CD4-positive, alpha-beta T cell treated with Interferon gamma for 1 hour (primary cell): ENCODE data around the gene CPED1.
A peak's percentile ranks its signal among the peaks of the same experiment; 100 is the strongest.

Experiments used
- DNase-seq: peaks from one replicate; pipeline ENCODE4 v3.0.0-alpha.2; 2020

The CPED1 gene

GRCh38 chr7:120988591-120989256 lies at the start of gene CPED1:
Gene CPED1, plus strand, starts transcription at chr7:120988711. Its CDS starts 911 bp downstream, at chr7:120989622.
- peak; percentile 35 for DNase-seq

GRCh38 chr7:120939345-120939744 lies 49.2 kb upstream of the CPED1 start:
- DNase-seq: no peak

- no peak for DNase-seq
Measured at GRCh38 chr7:120941064-120941463, 47.4 kb upstream of the CPED1 start.

- no peak for DNase-seq
Measured at GRCh38 chr7:120941856-120942255, 46.7 kb upstream of the CPED1 start.

GRCh38 chr7:120942861-120943260 lies 45.6 kb upstream of the CPED1 start:
- no peak for DNase-seq

GRCh38 chr7:120944826-120945562 lies 43.5 kb upstream of the CPED1 start:
- DNase-seq: no peak

GRCh38 chr7:120947980-120948379 lies 40.5 kb upstream of the CPED1 start:
- DNase-seq: no peak

- no peak for DNase-seq
Measured at GRCh38 chr7:120949393-120949911, 39.1 kb upstream of the CPED1 start.

GRCh38 chr7:120949998-120950538 lies 38.4 kb upstream of the CPED1 start:
- DNase-seq: no peak

- DNase-seq: peak; percentile 98
Measured at GRCh38 chr7:120950539-120951308, 37.8 kb upstream of the CPED1 start, which contains the start of gene ING3. Gene ING3, plus strand, starts transcription at chr7:120950777. Its CDS starts 120 bp downstream, at chr7:120950897.

- DNase-seq: no peak
Measured at GRCh38 chr7:120951309-120951699, 37.2 kb upstream of the CPED1 start.

GRCh38 chr7:120951826-120952225 lies 36.7 kb upstream of the CPED1 start:
- DNase-seq: no peak

GRCh38 chr7:120955577-120956149 lies 32.8 kb upstream of the CPED1 start:
- DNase-seq: no peak

GRCh38 chr7:120959929-120960484 lies 28.5 kb upstream of the CPED1 start:
- no peak for DNase-seq

- no peak for DNase-seq
Measured at GRCh38 chr7:120960714-120961113, 27.8 kb upstream of the CPED1 start.

GRCh38 chr7:120961638-120962173 lies 26.8 kb upstream of the CPED1 start:
- no peak for DNase-seq

GRCh38 chr7:120964088-120964487 lies 24.4 kb upstream of the CPED1 start:
- no peak for DNase-seq

- DNase-seq: no peak
Measured at GRCh38 chr7:120966961-120967360, 21.6 kb upstream of the CPED1 start.

GRCh38 chr7:120973849-120974248 lies 14.7 kb upstream of the CPED1 start:
- DNase-seq: no peak

GRCh38 chr7:120979765-120980499 lies 8.6 kb upstream of the CPED1 start:
- no peak for DNase-seq

- no peak for DNase-seq
Measured at GRCh38 chr7:120981117-120981516, 7.4 kb upstream of the CPED1 start.
